ENCODE measurements around the gene SLC44A5. TPM values are rescaled to one million over a fixed set of nuclear protein-coding genes. Genes with fewer than 3 reads are reported as not detected.
"Not testable (repeated sequence)": the region's sequence is repeated elsewhere in the genome, so short reads cannot be mapped to it uniquely, and the experiment has no call there.

The SLC44A5 gene
- total RNA-seq, 1 donor from 2014 or later = 13.3 TPM

DNA sequence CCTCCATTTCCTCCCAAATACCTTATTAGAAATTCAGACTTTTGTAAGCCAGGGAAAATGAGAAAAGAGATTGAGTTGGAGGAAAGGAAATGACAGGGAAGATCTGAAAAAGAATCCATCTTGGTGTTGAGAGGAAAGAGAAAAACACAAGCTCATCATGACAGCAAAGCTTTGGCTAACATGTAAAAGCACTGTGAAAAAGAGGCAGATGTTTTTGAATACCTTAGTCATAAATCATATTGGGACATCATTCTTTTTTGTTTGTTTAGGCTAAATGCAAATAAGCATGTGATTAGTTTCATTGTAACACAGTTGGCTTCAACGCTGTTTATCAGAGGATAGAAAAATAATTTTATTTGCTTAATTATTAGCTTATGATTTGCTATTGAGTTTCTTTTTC is 412.2 kb downstream of the SLC44A5 start:
- DNase-seq (ENCODE audit: low read depth, low spot score) = no peak

DNA sequence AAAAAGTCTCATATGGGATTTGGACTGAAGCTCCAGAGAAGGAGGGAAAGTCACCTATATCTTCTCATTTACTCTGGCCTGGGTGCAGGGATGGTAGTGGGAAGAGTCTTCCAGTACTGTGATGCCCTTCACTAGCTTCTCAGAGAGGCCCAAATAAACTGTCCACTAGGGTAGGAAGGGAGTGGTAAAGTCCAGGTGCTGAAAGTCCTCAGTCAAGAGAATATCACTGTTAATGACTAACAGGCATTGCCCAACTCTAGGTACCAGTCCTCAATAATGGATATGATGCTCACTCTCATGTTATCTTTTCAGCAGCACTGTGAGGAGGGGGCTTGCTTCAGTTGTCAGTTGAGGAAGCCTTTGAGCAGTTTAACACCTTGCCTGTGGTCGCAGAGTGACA is 412.8 kb downstream of the SLC44A5 start:
- no peak for DNase-seq (ENCODE audit: low read depth, low spot score)

DNA sequence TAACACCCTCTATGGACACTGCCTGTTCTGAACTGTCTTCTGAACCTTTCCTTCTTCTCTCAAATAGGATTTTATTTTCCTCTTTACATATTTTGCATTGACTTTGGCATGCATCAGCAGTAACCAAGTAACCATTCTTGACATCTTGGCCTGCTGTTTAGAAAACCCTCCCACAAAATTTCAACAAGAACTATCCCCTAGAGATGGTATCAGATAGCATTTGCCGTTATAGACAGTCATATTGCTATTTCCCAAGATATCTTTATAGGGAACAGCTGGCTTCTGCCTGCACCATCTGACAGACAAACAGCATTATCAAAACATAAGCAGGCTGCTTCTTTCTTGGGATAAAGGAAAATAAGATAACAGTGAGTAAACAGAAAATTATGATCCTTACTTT is 422.0 kb downstream of the SLC44A5 start:
- DNase-seq (ENCODE audit: low read depth, low spot score) = no peak

DNA sequence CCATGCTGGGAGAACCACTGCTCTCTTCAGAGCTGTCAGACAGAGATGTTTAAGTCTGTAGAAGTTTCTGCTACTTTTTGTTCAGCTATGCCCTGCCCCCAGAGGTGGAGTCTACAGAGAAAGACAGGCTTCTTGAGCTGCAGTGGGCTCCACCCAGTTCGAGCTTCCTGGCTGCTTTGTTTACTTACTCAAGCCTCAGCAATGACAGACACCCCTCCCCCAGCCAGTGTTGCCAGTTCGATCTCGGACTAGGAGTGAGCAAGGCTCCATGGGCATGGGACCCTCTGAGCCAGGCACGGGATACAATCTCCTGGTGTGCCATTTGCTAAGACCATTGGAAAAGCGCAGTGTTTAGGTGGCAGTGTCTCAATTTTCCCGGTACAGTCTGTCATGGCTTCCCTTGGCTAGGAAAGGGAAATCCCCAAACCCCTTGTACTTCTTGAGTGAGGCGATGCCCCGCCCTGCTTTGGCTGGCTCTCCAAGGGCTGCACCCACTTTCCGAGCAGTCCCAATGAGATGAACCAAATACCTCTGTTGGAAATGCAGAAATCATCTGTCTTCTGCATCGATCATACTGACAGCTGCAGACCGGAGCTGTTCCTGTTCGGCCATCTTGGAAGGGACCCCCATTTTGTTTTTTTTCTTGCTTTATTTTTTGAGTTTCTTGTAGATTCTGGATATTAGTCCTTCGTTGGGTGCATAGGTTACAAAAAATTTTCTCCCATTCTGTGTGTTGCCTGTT is 429.5 kb downstream of the SLC44A5 start:
- not testable (repeated sequence) for DNase-seq (ENCODE audit: low read depth, low spot score)

DNA sequence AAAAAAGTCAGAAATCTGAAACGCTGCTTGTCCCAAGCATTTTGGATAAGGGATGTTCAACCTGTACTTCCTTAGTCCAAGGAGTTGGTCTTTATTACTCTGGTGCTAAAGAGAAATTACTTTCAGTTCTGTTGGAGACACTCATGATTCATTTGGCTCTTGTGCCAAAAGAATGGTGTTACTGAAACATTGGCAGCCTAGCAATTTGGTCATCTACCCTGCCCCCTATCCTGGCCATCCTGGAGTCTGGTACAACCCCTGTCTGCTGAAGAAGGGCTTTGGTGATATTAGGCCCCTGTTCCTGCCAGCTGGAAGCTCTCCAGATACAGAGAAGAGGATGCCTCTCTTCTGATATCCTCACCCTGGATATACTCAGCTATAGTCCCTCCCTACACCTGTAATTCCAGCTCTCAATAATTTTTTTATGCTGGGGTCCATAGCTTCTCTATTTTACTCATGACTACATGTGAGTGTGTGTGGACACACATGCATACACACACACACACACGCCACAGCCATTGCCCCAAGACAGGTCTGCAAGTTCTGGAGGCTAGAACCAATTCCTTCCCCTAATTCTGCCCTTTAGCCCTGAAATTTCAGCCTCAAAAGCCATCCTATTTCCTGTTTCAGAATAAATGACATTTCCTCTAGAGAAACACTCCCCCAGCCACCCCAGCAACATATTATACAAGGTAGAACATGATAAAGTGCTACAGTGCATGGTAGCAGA is 436.7 kb downstream of the SLC44A5 start:
- DNase-seq (ENCODE audit: low read depth, low spot score) = no peak

DNA sequence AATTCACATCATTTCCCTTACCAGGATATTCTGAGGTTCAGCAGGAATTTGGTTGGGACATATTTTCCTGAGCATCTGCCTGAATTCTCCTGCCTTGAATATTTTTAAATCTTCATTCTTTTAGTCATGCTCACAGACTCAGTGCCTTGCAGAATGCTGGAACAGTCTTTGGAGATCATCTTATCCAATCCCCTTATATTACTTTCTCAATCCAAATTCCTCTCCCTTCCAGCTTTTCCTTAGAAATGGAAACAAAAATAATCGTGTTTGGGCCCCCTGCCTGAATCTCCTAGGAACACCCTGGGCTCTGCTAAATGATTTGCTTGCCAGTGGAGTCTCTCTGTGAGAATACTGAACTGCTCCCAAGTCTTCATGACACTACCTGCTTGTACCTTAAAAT is 438.4 kb downstream of the SLC44A5 start:
- no peak for DNase-seq (ENCODE audit: low read depth, low spot score)

DNA sequence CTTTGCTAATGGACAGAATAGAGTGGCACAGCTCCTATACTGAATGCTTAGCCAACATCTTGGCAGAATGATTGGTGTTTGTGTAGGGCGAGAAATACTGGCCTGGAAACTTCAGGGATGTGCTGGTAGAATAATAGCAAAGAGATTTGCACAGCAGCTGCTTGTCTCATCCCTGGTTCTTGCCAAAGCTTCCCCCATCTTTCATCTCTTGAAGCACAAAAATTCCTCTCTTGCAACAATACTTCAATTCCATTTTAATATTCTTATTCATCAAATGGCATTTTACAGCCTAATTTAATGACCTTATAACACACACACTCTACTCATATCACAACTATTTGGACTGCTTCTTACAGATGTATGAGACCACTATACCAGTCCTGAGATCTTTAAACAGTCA is 439.0 kb downstream of the SLC44A5 start:
- DNase-seq (ENCODE audit: low read depth, low spot score) = no peak

DNA sequence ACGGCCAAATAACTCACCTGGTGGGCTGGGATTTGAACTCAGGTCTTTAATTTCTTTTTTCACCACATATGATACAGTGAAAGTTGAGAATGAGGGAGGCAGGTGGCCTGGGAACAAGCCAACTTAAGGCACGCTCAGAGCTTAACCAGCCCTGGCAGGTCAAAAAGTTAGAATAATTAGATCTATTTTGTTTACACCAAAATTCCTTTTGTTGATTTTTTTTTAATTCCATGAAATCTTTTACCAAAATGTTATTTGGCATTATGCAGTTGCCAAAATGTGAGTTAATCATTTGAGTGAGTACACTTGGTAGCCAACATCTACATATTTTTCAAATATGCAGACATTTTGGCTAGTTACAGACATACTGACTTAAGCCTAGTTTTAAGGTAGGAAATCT is 439.9 kb downstream of the SLC44A5 start:
- DNase-seq (ENCODE audit: low read depth, low spot score) = no peak

DNA sequence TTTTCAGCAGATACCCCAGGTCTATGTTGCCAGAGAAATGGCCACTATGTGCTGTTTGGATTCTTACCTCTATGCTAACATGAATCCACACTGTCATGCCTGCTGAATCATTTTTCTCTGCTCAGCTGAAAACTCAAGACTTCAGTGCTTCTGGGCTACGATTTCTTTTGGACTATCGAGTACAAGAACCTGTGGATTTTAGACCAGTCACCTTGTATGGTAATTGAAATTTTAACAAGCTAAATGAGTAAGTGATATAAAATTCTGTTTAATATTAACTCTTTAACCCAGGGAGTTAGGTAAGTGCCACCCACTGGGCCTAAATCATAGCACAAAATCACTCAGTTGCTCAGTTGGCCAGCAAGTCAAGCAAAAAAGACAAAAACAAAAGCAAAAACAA is 440.9 kb downstream of the SLC44A5 start:
- DNase-seq (ENCODE audit: low read depth, low spot score) = no peak

DNA sequence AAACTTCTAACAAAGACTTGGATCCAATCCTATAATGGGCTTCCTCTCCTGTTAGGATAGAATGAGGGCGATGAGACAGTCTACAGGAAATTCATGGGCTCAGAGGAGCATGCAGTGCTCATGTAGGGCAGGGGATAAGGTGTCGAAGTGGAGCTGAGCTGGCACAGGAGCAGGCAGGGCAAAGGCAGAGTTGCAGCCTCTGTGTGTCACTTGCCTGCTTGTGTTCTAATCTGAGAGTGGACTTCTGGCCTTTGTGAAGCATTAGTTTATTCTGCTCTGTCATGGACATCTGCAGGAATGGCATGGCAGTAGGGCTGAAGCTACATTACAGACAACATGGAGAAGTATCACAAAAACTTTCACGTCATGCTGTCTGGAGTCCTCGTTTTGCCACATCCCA is 444.1 kb downstream of the SLC44A5 start:
- no peak for DNase-seq (ENCODE audit: low read depth, low spot score)

DNA sequence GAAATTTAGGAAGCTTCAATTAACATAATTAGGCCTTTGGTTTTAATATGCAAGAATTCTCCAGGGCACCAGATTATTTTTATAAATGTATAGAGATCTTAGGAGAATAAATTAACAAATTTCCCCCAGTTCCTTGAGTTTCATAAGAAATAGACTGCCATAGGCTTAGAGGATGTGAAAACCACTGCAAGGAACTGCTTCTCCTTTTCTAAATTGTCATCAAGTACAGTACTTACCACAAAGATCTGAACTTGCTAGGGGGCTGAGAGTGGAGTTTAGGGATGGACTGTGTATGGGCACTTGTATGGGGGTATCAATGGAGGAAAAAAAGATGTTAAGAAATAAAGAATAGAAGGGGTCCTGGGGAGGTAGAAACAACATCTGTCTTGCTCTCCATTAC is 445.6 kb downstream of the SLC44A5 start:
- no peak for DNase-seq (ENCODE audit: low read depth, low spot score)

DNA sequence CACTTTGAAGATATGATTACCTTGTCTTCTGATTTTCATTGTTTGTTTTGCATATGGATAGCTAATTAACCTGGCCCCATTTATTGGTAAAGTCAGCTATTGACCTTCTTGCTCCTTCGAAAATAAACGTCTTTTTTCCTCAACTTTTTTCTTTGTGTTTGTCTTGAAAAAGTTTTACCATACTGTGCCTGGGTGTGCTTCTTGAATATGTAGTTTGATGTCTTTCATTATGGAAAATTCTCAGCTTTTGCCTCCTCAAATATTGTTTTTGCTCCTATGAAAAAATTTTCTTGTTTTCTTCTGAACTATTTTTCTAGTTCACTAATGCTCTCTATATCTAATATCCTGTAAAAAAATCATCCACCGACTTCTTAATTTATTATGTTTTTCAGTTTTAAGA is 451.8 kb downstream of the SLC44A5 start:
- no peak for DNase-seq (ENCODE audit: low read depth, low spot score)

Other genes with a start within 250 kb of the SLC44A5 start
- gene ACADM, start 113.6 kb upstream of the SLC44A5 start, total RNA-seq = 31.8 and 54.6 TPM in 2 replicates
- 90.7 and 107 TPM in 2 replicates for gene RABGGTB, start 175.1 kb upstream of the SLC44A5 start, total RNA-seq
- 0.13 and 0.35 TPM in 2 replicates for gene MSH4, start 185.8 kb upstream of the SLC44A5 start, total RNA-seq

Data from pulmonary artery endothelial cell (primary cell).